NCI-H1105 (cell line): ENCODE results near the gene TSG101.

ENCODE experiments used
- DNase-seq: peaks from one replicate; lab custom pipeline; 2025; lab: John Stamatoyannopoulos, UW

The TSG101 gene

GRCh38 chr11:18526521-18527296, at the start of gene TSG101:
TSG101 (minus strand) TSS chr11:18526942; CDS start chr11:18526816, 126 bp downstream.
- peak; percentile 87 for DNase-seq

- DNase-seq = no peak
Observed at GRCh38 chr11:18575361-18575760, 48.6 kb upstream of the TSG101 start.

GRCh38 chr11:18567081-18567480, 40.3 kb upstream of the TSG101 start:
- no peak for DNase-seq

- DNase-seq = no peak
Observed at GRCh38 chr11:18566406-18566805, 39.7 kb upstream of the TSG101 start.

- DNase-seq = no peak
Observed at GRCh38 chr11:18564149-18564548, 37.4 kb upstream of the TSG101 start.

GRCh38 chr11:18563090-18563730, 36.5 kb upstream of the TSG101 start:
- no peak for DNase-seq

- DNase-seq = no peak
Observed at GRCh38 chr11:18548001-18548400, 21.3 kb upstream of the TSG101 start.

GRCh38 chr11:18540207-18541009, 13.7 kb upstream of the TSG101 start:
- peak; percentile 22 for DNase-seq

- no peak for DNase-seq
Observed at GRCh38 chr11:18536209-18536608, 9.5 kb upstream of the TSG101 start.

- no peak for DNase-seq
Observed at GRCh38 chr11:18534245-18534644, 7.5 kb upstream of the TSG101 start.

- DNase-seq = no peak
Observed at GRCh38 chr11:18533365-18533764, 6.6 kb upstream of the TSG101 start.

GRCh38 chr11:18527512-18527911, 770 bp upstream of the TSG101 start:
- no peak for DNase-seq

- DNase-seq = no peak
Observed at GRCh38 chr11:18526130-18526520, 617 bp downstream of the TSG101 start.

GRCh38 chr11:18524248-18524647, 2.5 kb downstream of the TSG101 start:
- no peak for DNase-seq

GRCh38 chr11:18523084-18523483, 3.7 kb downstream of the TSG101 start:
- no peak for DNase-seq

- no peak for DNase-seq
Observed at GRCh38 chr11:18522388-18522787, 4.4 kb downstream of the TSG101 start.

- DNase-seq = no peak
Observed at GRCh38 chr11:18521122-18521521, 5.6 kb downstream of the TSG101 start.

- DNase-seq = no peak
Observed at GRCh38 chr11:18502352-18502751, 24.4 kb downstream of the TSG101 start.

- no peak for DNase-seq
Observed at GRCh38 chr11:18501629-18502028, 25.1 kb downstream of the TSG101 start.

- DNase-seq = no peak
Observed at GRCh38 chr11:18498039-18498438, 28.7 kb downstream of the TSG101 start.

- no peak for DNase-seq
Observed at GRCh38 chr11:18495703-18496102, 31.0 kb downstream of the TSG101 start.

GRCh38 chr11:18495271-18495670, 31.5 kb downstream of the TSG101 start:
- DNase-seq = no peak

- no peak for DNase-seq
Observed at GRCh38 chr11:18493310-18493709, 33.4 kb downstream of the TSG101 start.
